GM21515 (cell line): ENCODE measurements around the gene SSC5D.

ENCODE experiments used
- ATAC-seq: cut with Tn5 transposase; IDR thresholded peaks from one replicate; pipeline ENCODE4 v1.9.1; 2021; ENCODE audit not compliant: unreplicated experiment

The SSC5D gene

DNA sequence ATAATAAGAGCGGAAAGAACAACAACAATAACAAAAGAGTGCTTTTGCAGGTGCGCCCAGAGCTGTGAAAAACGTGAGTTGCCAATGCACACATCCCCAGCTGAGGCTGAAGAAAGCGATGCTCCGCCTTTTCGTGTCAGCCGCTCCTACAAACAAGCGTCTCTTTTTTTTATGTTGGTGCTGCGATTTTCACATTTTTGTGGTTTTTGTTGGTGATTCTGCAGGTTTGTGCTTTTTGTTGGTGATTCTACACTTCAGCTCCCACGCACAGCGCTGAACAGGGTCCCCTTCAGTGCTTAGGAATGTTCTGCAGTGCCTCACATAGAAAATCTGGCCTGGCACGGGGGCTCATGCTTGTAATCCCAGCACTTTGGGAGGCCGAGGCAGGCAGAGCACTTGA, 64.4 kb downstream of the SSC5D start:
- no peak for ATAC-seq

DNA sequence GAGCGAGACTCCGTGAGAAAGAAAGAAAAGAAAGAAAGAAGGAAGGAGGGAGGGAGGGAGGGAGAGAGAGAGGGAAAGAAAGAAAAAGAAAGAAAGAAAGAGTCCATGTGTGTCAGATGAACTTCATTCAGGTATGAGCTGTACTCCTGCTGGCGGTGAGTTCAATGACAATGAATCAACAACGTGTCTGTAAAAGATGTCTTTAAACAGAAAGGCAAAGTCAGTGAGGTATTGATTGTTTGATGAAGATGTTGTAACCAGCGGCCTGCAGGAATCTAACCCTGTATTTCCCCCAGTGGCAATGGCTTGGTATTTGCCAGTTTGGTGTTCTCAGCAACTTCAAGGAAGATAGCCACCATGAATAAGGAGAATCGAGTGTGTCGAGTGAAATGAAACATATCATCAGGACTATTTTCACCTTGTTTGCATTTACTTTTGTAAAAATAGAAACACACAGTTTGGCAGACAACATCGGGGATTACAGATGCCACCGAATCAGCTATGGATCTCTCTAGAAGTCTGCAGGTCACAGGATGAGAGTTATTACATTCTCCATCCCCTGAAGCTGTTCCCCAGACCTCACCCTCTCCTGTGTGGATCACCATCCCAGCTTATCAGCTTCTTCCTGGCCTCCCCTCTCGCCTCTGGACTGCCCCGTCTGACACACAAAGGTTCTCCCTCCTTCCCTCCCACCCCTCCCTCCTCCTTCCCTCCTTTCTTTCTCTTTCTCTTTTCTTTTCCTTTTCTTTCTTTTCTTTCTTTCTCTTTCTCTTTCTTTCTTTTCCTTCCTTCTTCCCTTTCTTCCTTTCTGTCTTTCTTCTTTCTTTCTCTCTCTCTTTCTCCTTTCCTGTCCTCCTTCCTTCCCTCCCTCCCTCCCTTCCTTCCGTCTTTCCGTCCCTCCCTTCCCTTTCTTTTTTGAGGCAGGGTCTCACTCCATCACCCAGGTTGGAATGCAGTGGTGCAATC, 65.3 kb downstream of the SSC5D start:
- ATAC-seq: no peak

DNA sequence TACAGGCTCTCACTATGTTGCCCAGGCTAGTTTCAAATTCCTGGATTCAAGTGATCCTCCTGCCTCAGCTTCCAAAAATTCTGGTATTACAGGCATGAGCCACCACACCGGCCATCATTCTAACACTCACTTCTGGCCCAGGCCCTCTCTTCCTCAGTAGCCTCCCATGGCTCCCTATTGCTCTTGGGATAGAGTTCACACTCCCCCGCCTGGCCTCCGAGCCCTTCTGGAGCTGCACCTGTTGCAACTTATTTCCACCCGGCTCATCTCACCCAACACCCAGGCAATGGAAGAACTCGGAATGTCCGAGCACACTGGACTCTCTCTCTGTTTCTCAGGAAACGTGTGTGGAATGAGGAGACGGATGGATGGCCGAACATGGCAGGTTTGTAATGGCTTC, 66.1 kb downstream of the SSC5D start:
- no peak for ATAC-seq

DNA sequence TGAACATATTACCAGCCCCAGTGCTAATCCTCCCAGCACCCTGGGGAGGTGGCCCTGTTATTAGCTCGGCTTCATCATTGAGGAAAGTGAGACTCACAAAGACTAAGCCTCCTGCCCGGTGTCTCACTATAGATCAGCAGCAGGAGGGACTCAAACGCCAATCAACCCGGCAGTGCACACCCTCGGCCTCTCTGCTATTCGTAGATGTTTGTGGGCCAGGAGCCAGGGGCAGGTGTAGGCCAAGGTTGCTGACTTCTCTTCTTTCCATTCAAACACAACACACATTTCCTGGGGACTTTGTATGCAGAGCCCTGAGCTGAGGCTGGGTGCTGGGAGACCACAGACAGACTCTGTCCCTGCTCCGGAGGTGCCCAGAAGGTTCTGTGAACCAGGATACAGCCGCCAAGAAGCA, 66.5 kb downstream of the SSC5D start:
- no peak for ATAC-seq

DNA sequence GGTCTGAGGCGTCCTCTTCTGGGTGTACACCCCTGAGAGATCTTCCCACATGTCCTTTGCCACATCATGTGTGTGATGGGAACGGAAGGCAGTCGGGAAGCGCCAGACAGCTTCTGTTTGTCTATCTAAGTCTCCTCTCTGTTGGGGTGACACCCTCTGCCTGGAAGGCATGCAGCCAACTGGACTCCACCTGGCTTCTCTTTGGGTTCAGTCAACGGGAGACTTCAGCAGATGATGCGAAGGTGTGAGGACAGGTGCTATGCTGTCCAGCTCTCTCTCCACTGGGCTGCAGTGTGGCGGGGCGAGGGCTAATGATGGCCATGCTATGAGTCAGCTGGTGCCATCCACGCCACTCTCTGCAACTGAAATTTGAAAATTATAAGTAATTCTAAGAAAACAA, 71.4 kb downstream of the SSC5D start:
- ATAC-seq: no peak

DNA sequence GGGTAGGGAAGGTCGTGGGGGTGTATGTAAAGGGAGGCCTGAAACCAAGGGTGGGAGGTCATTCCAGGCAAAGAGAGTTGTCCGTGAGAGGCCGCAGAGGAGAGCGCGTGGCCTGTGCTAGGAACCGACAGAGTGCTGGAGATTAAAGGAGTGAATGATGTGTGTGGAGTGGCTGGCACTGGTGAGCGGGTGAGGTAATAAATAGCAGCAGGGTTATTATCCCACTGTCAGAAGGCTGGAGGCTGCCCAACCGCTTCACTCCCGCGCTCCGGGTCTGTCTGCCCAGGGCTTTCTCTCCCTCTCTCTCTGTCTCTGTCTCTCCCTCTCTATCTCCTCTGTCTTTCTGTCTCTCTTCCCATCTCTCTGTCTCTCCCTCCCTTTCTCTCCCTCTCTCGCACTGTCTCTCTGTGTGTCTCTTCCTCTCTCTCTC, 75.0 kb downstream of the SSC5D start:
- no peak for ATAC-seq

DNA sequence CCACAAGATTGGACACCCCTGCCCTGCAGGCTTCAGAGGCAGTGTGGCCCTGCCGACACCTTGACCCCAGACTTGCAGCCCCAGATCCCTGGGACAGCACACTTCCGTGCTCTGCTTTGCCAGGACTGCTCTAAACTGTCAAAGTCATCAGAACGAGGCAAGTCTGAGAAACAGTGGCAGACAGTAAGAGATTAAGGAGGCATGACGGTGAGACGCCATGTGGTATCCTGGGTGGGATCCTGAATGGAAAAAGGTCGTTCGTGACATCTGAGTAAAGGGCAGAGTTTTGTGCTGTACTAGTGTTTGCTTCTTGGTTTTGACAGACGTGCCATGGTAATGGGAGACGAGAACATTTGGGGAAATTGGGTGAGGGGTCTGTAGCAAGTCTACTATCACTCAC, 78.6 kb downstream of the SSC5D start:
- no peak for ATAC-seq

DNA sequence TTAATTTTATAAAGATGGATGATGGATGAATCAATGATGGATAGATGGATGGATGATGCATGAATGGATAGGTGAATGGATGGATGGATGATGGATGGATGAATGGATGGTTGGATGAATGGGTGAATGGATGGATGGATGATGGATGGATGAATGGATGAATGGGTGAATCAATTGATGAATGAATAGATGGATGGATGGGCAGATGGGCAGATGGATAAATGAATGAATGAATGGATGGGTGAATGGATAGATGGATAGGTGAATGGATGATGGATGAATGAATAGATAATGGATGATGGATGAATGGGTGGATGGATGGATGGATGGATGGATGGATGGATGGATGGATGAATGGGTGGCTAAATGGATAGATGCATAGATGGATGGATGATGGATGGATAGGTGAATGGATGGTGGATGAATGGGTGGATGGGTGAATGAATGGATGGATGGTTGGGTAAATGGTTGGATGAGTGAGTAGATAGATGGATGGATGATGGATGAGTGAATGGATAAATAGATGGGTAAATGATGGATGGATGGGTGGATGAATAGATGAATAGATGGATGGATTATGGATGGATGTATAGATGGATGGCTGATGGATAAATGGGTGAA, 79.6 kb downstream of the SSC5D start:
- no peak for ATAC-seq
